Measurements from ENCODE around the gene ZFAND4. TPM values are rescaled to one million over a fixed set of nuclear protein-coding genes. Genes with fewer than 3 reads are reported as not detected.

Gene ZFAND4
- total and polyA plus RNA-seq, 9 of the 15 experiments (the other 6 are each of a cell fraction or from before 2014, with no cell fraction given) = 0.42 to 3.0 (median 1.5) TPM

DNA sequence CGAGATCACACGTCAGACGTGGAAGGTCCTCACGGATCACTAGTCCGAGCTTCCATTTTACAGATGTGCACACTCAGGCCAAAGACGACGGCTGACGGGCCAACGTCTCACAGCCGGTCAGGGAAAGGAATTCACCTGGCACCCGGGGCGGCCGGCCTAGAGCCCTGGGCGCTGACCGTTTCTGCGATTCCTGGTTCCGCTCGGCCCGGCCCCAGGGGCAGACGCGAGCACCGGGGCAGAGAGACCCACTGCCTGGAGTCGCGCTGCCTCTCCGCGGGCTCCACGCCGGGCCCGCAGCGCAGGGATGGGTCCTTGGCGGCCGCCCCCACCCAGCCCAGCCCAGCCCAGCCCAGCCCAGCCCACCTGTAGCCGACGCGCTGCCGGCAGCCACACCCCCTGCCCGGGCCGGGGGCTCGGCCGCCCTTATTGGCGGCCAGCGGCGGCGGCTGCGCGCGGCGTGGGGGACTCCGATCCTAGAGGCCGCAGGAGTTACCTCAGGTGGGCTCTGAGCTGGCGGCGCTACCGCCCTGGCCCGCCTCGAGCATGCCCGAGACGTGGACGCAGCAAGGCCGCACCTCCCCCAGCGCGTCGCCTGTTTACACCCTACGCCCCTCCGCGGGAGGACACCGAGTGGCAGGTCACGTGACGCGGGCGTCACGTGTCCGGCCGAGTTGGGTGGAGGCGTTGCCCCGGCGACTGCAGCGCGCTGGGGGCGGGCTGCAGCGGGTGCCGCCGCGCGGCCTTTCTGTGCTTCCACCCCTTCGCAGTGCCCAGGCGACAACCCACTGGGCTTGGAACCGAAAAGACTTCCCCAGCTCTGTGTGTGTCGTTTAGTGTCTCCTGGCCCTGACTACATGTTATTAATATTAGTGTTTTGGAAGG is 78.1 kb downstream of the ZFAND4 start (continued):
- TF ChIP-seq, protein P1, sequence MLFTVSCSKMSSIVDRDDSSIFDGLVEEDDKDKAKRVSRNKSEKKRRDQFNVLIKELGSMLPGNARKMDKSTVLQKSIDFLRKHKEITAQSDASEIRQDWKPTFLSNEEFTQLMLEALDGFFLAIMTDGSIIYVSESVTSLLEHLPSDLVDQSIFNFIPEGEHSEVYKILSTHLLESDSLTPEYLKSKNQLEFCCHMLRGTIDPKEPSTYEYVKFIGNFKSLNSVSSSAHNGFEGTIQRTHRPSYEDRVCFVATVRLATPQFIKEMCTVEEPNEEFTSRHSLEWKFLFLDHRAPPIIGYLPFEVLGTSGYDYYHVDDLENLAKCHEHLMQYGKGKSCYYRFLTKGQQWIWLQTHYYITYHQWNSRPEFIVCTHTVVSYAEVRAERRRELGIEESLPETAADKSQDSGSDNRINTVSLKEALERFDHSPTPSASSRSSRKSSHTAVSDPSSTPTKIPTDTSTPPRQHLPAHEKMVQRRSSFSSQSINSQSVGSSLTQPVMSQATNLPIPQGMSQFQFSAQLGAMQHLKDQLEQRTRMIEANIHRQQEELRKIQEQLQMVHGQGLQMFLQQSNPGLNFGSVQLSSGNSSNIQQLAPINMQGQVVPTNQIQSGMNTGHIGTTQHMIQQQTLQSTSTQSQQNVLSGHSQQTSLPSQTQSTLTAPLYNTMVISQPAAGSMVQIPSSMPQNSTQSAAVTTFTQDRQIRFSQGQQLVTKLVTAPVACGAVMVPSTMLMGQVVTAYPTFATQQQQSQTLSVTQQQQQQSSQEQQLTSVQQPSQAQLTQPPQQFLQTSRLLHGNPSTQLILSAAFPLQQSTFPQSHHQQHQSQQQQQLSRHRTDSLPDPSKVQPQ (CRISPR knock-in tag; IDR thresholded peaks at IDR 0.05; ENCODE audit: borderline replicate concordance) = peak; percentile 98
- TF ChIP-seq, protein P2, sequence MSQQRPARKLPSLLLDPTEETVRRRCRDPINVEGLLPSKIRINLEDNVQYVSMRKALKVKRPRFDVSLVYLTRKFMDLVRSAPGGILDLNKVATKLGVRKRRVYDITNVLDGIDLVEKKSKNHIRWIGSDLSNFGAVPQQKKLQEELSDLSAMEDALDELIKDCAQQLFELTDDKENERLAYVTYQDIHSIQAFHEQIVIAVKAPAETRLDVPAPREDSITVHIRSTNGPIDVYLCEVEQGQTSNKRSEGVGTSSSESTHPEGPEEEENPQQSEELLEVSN (IDR thresholded peaks at IDR 0.05; ENCODE audit: borderline replicate concordance in 1 of 2, extremely low read depth in 1 of 2, insufficient read depth in 1 of 2, insufficient read length in 1 of 2, low read depth in 1 of 2, low read length in 1 of 2, poor library complexity in 1 of 2, severe bottlenecking in 1 of 2) = peak; percentile 98
- 0 out of 2 replicates have a peak, but pooled peaks have one; percentile 53 for TF ChIP-seq ZNF324 (CRISPR knock-in tag; IDR thresholded peaks at IDR 0.05)
- TF ChIP-seq BCOR (IDR thresholded peaks at IDR 0.05) = peak; percentile 65
- TF ChIP-seq, protein P3, sequence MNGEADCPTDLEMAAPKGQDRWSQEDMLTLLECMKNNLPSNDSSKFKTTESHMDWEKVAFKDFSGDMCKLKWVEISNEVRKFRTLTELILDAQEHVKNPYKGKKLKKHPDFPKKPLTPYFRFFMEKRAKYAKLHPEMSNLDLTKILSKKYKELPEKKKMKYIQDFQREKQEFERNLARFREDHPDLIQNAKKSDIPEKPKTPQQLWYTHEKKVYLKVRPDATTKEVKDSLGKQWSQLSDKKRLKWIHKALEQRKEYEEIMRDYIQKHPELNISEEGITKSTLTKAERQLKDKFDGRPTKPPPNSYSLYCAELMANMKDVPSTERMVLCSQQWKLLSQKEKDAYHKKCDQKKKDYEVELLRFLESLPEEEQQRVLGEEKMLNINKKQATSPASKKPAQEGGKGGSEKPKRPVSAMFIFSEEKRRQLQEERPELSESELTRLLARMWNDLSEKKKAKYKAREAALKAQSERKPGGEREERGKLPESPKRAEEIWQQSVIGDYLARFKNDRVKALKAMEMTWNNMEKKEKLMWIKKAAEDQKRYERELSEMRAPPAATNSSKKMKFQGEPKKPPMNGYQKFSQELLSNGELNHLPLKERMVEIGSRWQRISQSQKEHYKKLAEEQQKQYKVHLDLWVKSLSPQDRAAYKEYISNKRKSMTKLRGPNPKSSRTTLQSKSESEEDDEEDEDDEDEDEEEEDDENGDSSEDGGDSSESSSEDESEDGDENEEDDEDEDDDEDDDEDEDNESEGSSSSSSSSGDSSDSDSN (IDR thresholded peaks at IDR 0.05; ENCODE audit: borderline replicate concordance in 1 of 2, low read depth in 2 of 2, low read length in 2 of 2) = peak; percentile 49 to 76; a peak in 1 of 4 replicates
- TF ChIP-seq HEY1 (CRISPR knock-in tag; IDR thresholded peaks at IDR 0.05; ENCODE audit: borderline replicate concordance) = 0 out of 2 replicates have a peak, but pooled peaks have one; percentile 40
- TF ChIP-seq, protein P4, sequence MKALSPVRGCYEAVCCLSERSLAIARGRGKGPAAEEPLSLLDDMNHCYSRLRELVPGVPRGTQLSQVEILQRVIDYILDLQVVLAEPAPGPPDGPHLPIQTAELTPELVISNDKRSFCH (CRISPR knock-in tag; IDR thresholded peaks at IDR 0.05) = no peak
- TF ChIP-seq, protein P4 (tag; IDR thresholded peaks at IDR 0.05) = 0 out of 2 replicates have a peak, but pooled peaks have one; percentile 66
- TF ChIP-seq KLF1 (tag; IDR thresholded peaks at IDR 0.05) = peak; percentile 71; the same call in 1 of the 2 replicates
- TF ChIP-seq, protein P5, sequence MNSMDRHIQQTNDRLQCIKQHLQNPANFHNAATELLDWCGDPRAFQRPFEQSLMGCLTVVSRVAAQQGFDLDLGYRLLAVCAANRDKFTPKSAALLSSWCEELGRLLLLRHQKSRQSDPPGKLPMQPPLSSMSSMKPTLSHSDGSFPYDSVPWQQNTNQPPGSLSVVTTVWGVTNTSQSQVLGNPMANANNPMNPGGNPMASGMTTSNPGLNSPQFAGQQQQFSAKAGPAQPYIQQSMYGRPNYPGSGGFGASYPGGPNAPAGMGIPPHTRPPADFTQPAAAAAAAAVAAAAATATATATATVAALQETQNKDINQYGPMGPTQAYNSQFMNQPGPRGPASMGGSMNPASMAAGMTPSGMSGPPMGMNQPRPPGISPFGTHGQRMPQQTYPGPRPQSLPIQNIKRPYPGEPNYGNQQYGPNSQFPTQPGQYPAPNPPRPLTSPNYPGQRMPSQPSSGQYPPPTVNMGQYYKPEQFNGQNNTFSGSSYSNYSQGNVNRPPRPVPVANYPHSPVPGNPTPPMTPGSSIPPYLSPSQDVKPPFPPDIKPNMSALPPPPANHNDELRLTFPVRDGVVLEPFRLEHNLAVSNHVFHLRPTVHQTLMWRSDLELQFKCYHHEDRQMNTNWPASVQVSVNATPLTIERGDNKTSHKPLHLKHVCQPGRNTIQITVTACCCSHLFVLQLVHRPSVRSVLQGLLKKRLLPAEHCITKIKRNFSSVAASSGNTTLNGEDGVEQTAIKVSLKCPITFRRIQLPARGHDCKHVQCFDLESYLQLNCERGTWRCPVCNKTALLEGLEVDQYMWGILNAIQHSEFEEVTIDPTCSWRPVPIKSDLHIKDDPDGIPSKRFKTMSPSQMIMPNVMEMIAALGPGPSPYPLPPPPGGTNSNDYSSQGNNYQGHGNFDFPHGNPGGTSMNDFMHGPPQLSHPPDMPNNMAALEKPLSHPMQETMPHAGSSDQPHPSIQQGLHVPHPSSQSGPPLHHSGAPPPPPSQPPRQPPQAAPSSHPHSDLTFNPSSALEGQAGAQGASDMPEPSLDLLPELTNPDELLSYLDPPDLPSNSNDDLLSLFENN (IDR thresholded peaks at IDR 0.05; ENCODE audit: low read depth in 2 of 2, low read length in 2 of 2) = peak in 1 of 2 experiments; percentile 46; a peak in 1 of 4 replicates
- TF ChIP-seq C11orf30 (IDR thresholded peaks at IDR 0.05; ENCODE audit: low read depth) = peak; percentile 98
